SH-SY5Y (cell line): ENCODE data around the gene RREB1.

Source experiments
- GATA2 ChIP-seq: IDR thresholded peaks from 2 replicates; pipeline ENCODE4 v1.6.1; 2011; ENCODE audit warnings: mild to moderate bottlenecking, low read depth, low read length
- GATA3 ChIP-seq: IDR thresholded peaks from 2 replicates; pipeline ENCODE4 v1.6.1; 2011; ENCODE audit warnings: low read depth, mild to moderate bottlenecking, low read length, moderate library complexity

GRCh38 chr6:7268816-7269555 is 161.2 kb downstream of the RREB1 start:
- no peak for TF ChIP-seq GATA3
- TF ChIP-seq GATA2 = no peak
